IMR-90 (cell line): ENCODE data around the gene PIM3. TPM values are rescaled to one million over a fixed set of nuclear protein-coding genes. Genes with fewer than 3 reads are reported as not detected.

Source experiments
- ATAC-seq: fragments of 200-7000 bp; cut with Tn5 transposase; 2 replicates; pipeline ENCODE4 v1.9.1; 2020; ENCODE audit warnings: low read depth, mild to moderate bottlenecking, moderate library complexity
- BruUV-seq: library from RNA; stranded (reverse); fragments of 400-500 nt; replicated peaks from 2 replicates; lab custom pipeline; 2021; lab: Mats Ljungman, UMichigan
- CTCF ChIA-PET: fragments of 300-600 bp; formaldehyde crosslinking; extraction: SDS; loops from one replicate; lab custom pipeline; 2021; ENCODE audit warnings: antibody characterized with exemption; lab: Yijun Ruan, JAX
- POLR2A ChIA-PET: fragments of 300-600 bp; sonication (Branson Sonifier 250); formaldehyde crosslinking; loops from one replicate; lab custom pipeline; 2022; ENCODE audit warnings: antibody characterized with exemption; ENCODE audit not compliant: unreplicated experiment; lab: Charles Lee
- DNase-seq: peaks from one replicate; pipeline ENCODE4 v3.0.0; 2013
- H2AFZ ChIP-seq: replicated peaks from 2 replicates; pipeline ENCODE3; 2013; ENCODE audit warnings: low read length, mild to moderate bottlenecking; ENCODE audit not compliant: poor library complexity
- H2AK5ac ChIP-seq: 2 replicates; pipeline ENCODE4 v1.6.1; 2013; ENCODE audit warnings: low read depth, low read length, inconsistent platforms
- H2AK9ac ChIP-seq: replicated peaks from 2 replicates; pipeline ENCODE3; 2013; ENCODE audit warnings: mild to moderate bottlenecking, low read depth, low read length, moderate library complexity; ENCODE audit not compliant: poor library complexity
- H2BK120ac ChIP-seq: 2 replicates; pipeline ENCODE4 v1.6.1; 2013; ENCODE audit warnings: low read depth, low read length, inconsistent platforms
- H2BK15ac ChIP-seq: 3 replicates; pipeline ENCODE4 v1.6.1; 2013; ENCODE audit warnings: low read depth, low read length, inconsistent platforms
- H2BK20ac ChIP-seq: 2 replicates; pipeline ENCODE4 v1.6.1; 2013; ENCODE audit warnings: low read depth, mild to moderate bottlenecking, inconsistent platforms, low read length, moderate library complexity
- H2BK5ac ChIP-seq: 2 replicates; pipeline ENCODE4 v1.6.1; 2013; ENCODE audit warnings: mild to moderate bottlenecking, low read depth, low read length, inconsistent platforms; ENCODE audit not compliant: poor library complexity, severe bottlenecking
- H3K14ac ChIP-seq: replicated peaks from 2 replicates; pipeline ENCODE4 v1.6.1; 2013; ENCODE audit warnings: low read depth, low read length, inconsistent platforms
- H3K18ac ChIP-seq: 2 replicates; pipeline ENCODE4 v1.6.1; 2013; ENCODE audit warnings: low read depth, low read length, control low read depth
- H3K23ac ChIP-seq: 2 replicates; pipeline ENCODE4 v1.6.1; 2013; ENCODE audit warnings: low read depth, low read length, inconsistent platforms
- H3K27ac ChIP-seq: 2 replicates; pipeline ENCODE4 v1.5.1; 2013; ENCODE audit warnings: mild to moderate bottlenecking, control low read depth, low read length; ENCODE audit not compliant: insufficient read depth
- H3K27me3 ChIP-seq: 2 replicates; pipeline ENCODE4 v1.6.1; 2013; ENCODE audit warnings: low read length; ENCODE audit not compliant: control insufficient read depth, insufficient read depth
- H3K36me3 ChIP-seq: 2 replicates; pipeline ENCODE4 v1.6.1; 2013; ENCODE audit warnings: low read length, mixed read lengths; ENCODE audit not compliant: control insufficient read depth, insufficient read depth
- H3K4ac ChIP-seq: 2 replicates; pipeline ENCODE4 v1.6.1; 2013; ENCODE audit warnings: low read depth, low read length, inconsistent platforms
- H3K4me1 ChIP-seq: 2 replicates; pipeline ENCODE4 v1.6.1; 2013; ENCODE audit warnings: low read length, mixed read lengths; ENCODE audit not compliant: control insufficient read depth, insufficient read depth
- H3K4me2 ChIP-seq: 2 replicates; pipeline ENCODE4 v1.6.1; 2013; ENCODE audit warnings: low read depth, mild to moderate bottlenecking, control low read depth, low read length, moderate library complexity
- H3K4me3 ChIP-seq: 2 replicates; pipeline ENCODE4 v1.5.1; 2013; ENCODE audit warnings: low read depth, mild to moderate bottlenecking, control low read depth, low read length, moderate library complexity; ENCODE audit not compliant: insufficient read depth
- H3K56ac ChIP-seq: 2 replicates; pipeline ENCODE4 v1.6.1; 2013; ENCODE audit warnings: low read length, inconsistent platforms; ENCODE audit not compliant: insufficient read depth; ENCODE audit errors: extremely low read depth
- H3K79me1 ChIP-seq, 2 experiments: 2 replicates each; pipeline ENCODE4 v1.6.1; 2013; ENCODE audit warnings: low read length in 2 of 2, inconsistent platforms in 1 of 2, low read depth in 1 of 2
- H3K9ac ChIP-seq: 2 replicates; pipeline ENCODE4 v1.6.1; 2013; ENCODE audit warnings: low read depth, low read length, control low read depth
- H3K9me1 ChIP-seq: 2 replicates; pipeline ENCODE4 v1.6.1; 2013; ENCODE audit warnings: low read length, inconsistent platforms; ENCODE audit not compliant: insufficient read depth
- H3K9me3 ChIP-seq: 2 replicates; pipeline ENCODE4 v1.6.1; 2013; ENCODE audit warnings: low read length; ENCODE audit not compliant: control insufficient read depth, insufficient read depth
- H4K20me1 ChIP-seq: 2 replicates; pipeline ENCODE4 v1.6.1; 2013; ENCODE audit warnings: low read length, inconsistent platforms; ENCODE audit not compliant: insufficient read depth
- H4K5ac ChIP-seq: 2 replicates; pipeline ENCODE4 v1.6.1; 2013; ENCODE audit warnings: mild to moderate bottlenecking, low read depth, low read length, control low read depth
- H4K8ac ChIP-seq, 2 experiments: 2 replicates each; pipeline ENCODE4 v1.6.1; 2013; ENCODE audit warnings: low read depth in 2 of 2, low read length in 2 of 2, control low read depth in 1 of 2, inconsistent platforms in 1 of 2
- H4K91ac ChIP-seq: 2 replicates; pipeline ENCODE4 v1.6.1; 2013; ENCODE audit warnings: low read depth, low read length, inconsistent platforms; ENCODE audit not compliant: insufficient read depth
- CEBPB ChIP-seq: IDR thresholded peaks from 2 replicates; pipeline ENCODE4 v1.6.1; 2012; ENCODE audit warnings: low read depth, low read length, improper control_type of control experiment
- CTCF ChIP-seq: conservative IDR thresholded peaks from 2 replicates; pipeline ENCODE4 v1.5.1; 2012; ENCODE audit warnings: mild to moderate bottlenecking, low read depth, low read length, improper control_type of control experiment
- MAFK ChIP-seq: IDR thresholded peaks from 2 replicates; pipeline ENCODE4 v1.6.1; 2012; ENCODE audit warnings: low read depth, low read length, improper control_type of control experiment
- MAZ ChIP-seq: IDR thresholded peaks from 2 replicates; pipeline ENCODE4 v1.6.1; 2012; ENCODE audit warnings: low read depth, mild to moderate bottlenecking, low read length, improper control_type of control experiment, moderate library complexity, borderline replicate concordance
- NFE2L2 ChIP-seq: fragments of 150-350 bp; IDR thresholded peaks from 2 replicates; pipeline ENCODE4 v1.6.1; 2016; ENCODE audit warnings: low read depth, mild to moderate bottlenecking, low read length
- RFX5 ChIP-seq: IDR thresholded peaks from 2 replicates; pipeline ENCODE4 v1.8.0; 2012; ENCODE audit warnings: low read depth, mild to moderate bottlenecking, low read length, moderate library complexity
- WGBS, 2 experiments: methylation state at CpG; one replicate each; pipeline versions ENCODE4 v1.1.5 to v1.1.7; 2013; ENCODE audit warnings: missing lambda C conversion rate in 2 of 2; ENCODE audit not compliant: insufficient read length in 1 of 2; ENCODE audit errors: extremely low coverage in 2 of 2; 5-methylcytosine and 5-hydroxymethylcytosine counted together
- dilution Hi-C: fragments of 300-500 bp; cut with HindIII; formaldehyde crosslinking; loops from one replicate; pipeline ENCODE4 v1.14.3; 2018; ENCODE audit warnings: low sequenced_read_pairs; ENCODE audit not compliant: unreplicated experiment
- in situ Hi-C: fragments of 300-500 bp; cut with MboI; formaldehyde crosslinking; loops from 3 replicates; pipeline ENCODE4 v1.14.3; 2019; ENCODE audit warnings: low sequenced_read_pairs, inconsistent platforms, mixed read lengths
- intact Hi-C: fragments of 100-400 bp; cut with micrococcal nuclease; formaldehyde crosslinking; loops from 2 replicates; pipeline ENCODE4 v1.10.0; 2022
- polyA plus RNA-seq, 3 experiments: library from polyadenylated mRNA; depleted of rRNA; stranded (reverse); fragments of >200 nt; gene quantifications; 2 replicates each; pipeline ENCODE4 v1.2.3, GENCODE V29; 2012; ENCODE audit warnings: low replicate concordance in 1 of 3
- total RNA-seq: library from RNA; depleted of rRNA; stranded (reverse); fragments of >200 nt; gene quantifications from 2 replicates; pipeline ENCODE4 v1.2.3, GENCODE V29; 2012

Gene PIM3
- total and polyA plus RNA-seq, 2 of the 4 experiments (the other 2 are of a cell fraction), result 8.6 to 24.7 TPM

- Histone ChIP-seq H3K4me2 (no peak overlapping the region), H2BK5ac (peak overlapping the region; percentile 79), H3K27ac (peak overlapping the region; percentile 22), H3K14ac (peak overlapping the region; percentile 87), H3K9me3 (no peaks in the 10 kb centered on the region), H3K9ac (no peak overlapping the region), H2BK120ac (peak overlapping the region; percentile 85), H4K8ac (peak overlapping the region; percentile 3 to 95; a peak in 1 of 4 replicates), H2BK20ac (peak overlapping the region; percentile 89), H4K5ac (peak overlapping the region; percentile 26; the same call in 1 of the 2 replicates), H3K4ac (peak overlapping the region; percentile 93), H2AK5ac (peak overlapping the region; percentile 99), H3K4me1 (peaks cover 26% of the 10 kb centered on the region), H3K56ac (no peak overlapping the region), H3K9me1 (peaks cover 18% of the 10 kb centered on the region), H3K18ac (peak overlapping the region; percentile 0; the same call in 1 of the 2 replicates), H2AK9ac (peak overlapping the region; percentile 62), H3K27me3 (no peaks in the 10 kb centered on the region), H3K23ac (no peak overlapping the region), H3K79me1 (peaks cover 15 to 38% of the 10 kb centered on the region in 2 experiments; a peak in 3 of 4 replicates), H2BK15ac (peak overlapping the region; percentile 52; the same call in 2 of the 3 replicates), H2AFZ (no peak overlapping the region), H4K91ac (peak overlapping the region; percentile 73), H3K36me3 (peaks cover 3% of the 10 kb centered on the region; the same call in 1 of the 2 replicates), H4K20me1 (no peaks in the 10 kb centered on the region; the same call in 1 of the 2 replicates), H3K4me3 (no peak overlapping the region)
- TF ChIP-seq NFE2L2, result no peak
- no peak for TF ChIP-seq MAFK
- TF ChIP-seq MAZ, result no peak
- no peak for TF ChIP-seq CEBPB
- no peak for TF ChIP-seq RFX5
- no peak for TF ChIP-seq CTCF
- in situ Hi-C loops (no loop called here), dilution Hi-C loops (no loop called here), intact Hi-C loops (loop anchor here (10.0 kb wide), 1 partner anchor 235 kb away; the partner anchor contains the start of gene SELENOO)
- BruUV-seq, result no TSS peak
- POLR2A ChIA-PET, result interaction anchor here (0.9 kb wide), 1 partner anchor 18 kb away, joined by 4 read pairs; no protein-coding TSS in a partner anchor
- WGBS, 2 experiments, result no CpG with 5 or more reads among the region's 8 CpGs
- no peak for ATAC-seq
- DNase-seq, result no peak
- CTCF ChIA-PET, result no interaction called here
Measured at GRCh38 chr22:49969751-49970527, 9.4 kb downstream of the PIM3 start.
